K562 (cell line): Measurements from ENCODE around the gene RFX3. TPM values are rescaled to one million over a fixed set of nuclear protein-coding genes. Genes with fewer than 3 reads are reported as not detected.

ENCODE experiments used
- CTBP1 ChIP-seq: fragments of 450-650 bp; IDR thresholded peaks from 2 replicates; pipeline ENCODE4 v1.6.1; 2016; ENCODE audit warnings: borderline replicate concordance
- POLR3G ChIP-seq: IDR thresholded peaks from 2 replicates; pipeline ENCODE4 v1.6.1; 2011; ENCODE audit not compliant: insufficient read length, insufficient replicate concordance; ENCODE audit errors: extremely low read depth
- TAL1 ChIP-seq: fragments of 450-650 bp; IDR thresholded peaks from 2 replicates; pipeline ENCODE4 v1.6.1; 2016; ENCODE audit warnings: mild to moderate bottlenecking
- UBTF ChIP-seq, 2 experiments: IDR thresholded peaks; 2 replicates each; pipeline ENCODE4 v1.6.1; 2012; ENCODE audit warnings: improper control_type of control experiment in 2 of 2, low read depth in 2 of 2, low read length in 2 of 2, borderline replicate concordance in 1 of 2
- ZNF384 ChIP-seq: IDR thresholded peaks from 2 replicates; pipeline ENCODE4 v1.6.1; 2012; ENCODE audit warnings: low read depth, low read length, improper control_type of control experiment
- ZNF668 ChIP-seq: fragments of 250-450 bp; sonication (Bioruptor Pico); IDR thresholded peaks from 2 replicates; pipeline ENCODE4 v1.8.0; 2022; ENCODE audit warnings: mild to moderate bottlenecking, inconsistent platforms
- polyA plus RNA-seq, 8 experiments: library from polyadenylated mRNA; depleted of rRNA in 4 of 8; stranded (reverse) in 5 of 8; unstranded in 3 of 8; fragments of >200 nt; fragmentation: Nextera tagmentation in 2 of 8; fragmentation: Illumina TruSeq in 1 of 8; extraction: Ambion mirVana in 2 of 8; extraction: Trizol in 1 of 8; gene quantifications; 2 replicates each; pipeline versions ENCODE4 v1.2.1 to v1.2.3, GENCODE V29; 2011 to 2014; ENCODE audit warnings: inconsistent platforms in 1 of 8, missing spikeins in 1 of 8
- total RNA-seq, 7 experiments: library from RNA; depleted of rRNA in 6 of 7; stranded (reverse); fragments of >200 nt in 6 of 7; fragmentation: Illumina TruSeq in 2 of 7; extraction: Trizol in 2 of 7; gene quantifications; 2 replicates each; pipeline versions ENCODE4 v1.2.1 to v1.2.3, GENCODE V29; 2011 to 2021; ENCODE audit warnings: low replicate concordance in 1 of 7
- TF ChIP-seq, protein P1 (sequence below), 2 experiments: fragments of 450-650 bp; formaldehyde crosslinking in 1 of 2; IDR thresholded peaks; 2 replicates each; pipeline versions ENCODE4 v1.4.0 to v1.6.1; 2014 to 2020; ENCODE audit warnings: mild to moderate bottlenecking in 2 of 2, borderline replicate concordance in 1 of 2, low read depth in 1 of 2

Gene RFX3
- total and polyA plus RNA-seq, 9 of the 15 experiments (the other 6 are each of a cell fraction or from before 2014, with no cell fraction given), result 0.86 to 4.9 (median 2.0) TPM

- TF ChIP-seq, protein P1, sequence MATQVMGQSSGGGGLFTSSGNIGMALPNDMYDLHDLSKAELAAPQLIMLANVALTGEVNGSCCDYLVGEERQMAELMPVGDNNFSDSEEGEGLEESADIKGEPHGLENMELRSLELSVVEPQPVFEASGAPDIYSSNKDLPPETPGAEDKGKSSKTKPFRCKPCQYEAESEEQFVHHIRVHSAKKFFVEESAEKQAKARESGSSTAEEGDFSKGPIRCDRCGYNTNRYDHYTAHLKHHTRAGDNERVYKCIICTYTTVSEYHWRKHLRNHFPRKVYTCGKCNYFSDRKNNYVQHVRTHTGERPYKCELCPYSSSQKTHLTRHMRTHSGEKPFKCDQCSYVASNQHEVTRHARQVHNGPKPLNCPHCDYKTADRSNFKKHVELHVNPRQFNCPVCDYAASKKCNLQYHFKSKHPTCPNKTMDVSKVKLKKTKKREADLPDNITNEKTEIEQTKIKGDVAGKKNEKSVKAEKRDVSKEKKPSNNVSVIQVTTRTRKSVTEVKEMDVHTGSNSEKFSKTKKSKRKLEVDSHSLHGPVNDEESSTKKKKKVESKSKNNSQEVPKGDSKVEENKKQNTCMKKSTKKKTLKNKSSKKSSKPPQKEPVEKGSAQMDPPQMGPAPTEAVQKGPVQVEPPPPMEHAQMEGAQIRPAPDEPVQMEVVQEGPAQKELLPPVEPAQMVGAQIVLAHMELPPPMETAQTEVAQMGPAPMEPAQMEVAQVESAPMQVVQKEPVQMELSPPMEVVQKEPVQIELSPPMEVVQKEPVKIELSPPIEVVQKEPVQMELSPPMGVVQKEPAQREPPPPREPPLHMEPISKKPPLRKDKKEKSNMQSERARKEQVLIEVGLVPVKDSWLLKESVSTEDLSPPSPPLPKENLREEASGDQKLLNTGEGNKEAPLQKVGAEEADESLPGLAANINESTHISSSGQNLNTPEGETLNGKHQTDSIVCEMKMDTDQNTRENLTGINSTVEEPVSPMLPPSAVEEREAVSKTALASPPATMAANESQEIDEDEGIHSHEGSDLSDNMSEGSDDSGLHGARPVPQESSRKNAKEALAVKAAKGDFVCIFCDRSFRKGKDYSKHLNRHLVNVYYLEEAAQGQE (IDR thresholded peaks at IDR 0.05; ENCODE audit: borderline replicate concordance), result no peak
- TF ChIP-seq, protein P1 (CRISPR knock-in tag; IDR thresholded peaks at IDR 0.05; ENCODE audit: low read depth), result no peak
- TF ChIP-seq ZNF384, result no peak
- no peak for TF ChIP-seq TAL1
- no peak for TF ChIP-seq ZNF668
- no peak for TF ChIP-seq UBTF (IDR thresholded peaks at IDR 0.05; ENCODE audit: borderline replicate concordance in 1 of 2, low read depth in 2 of 2, low read length in 2 of 2)
- TF ChIP-seq POLR3G, result no peak
- no peak for TF ChIP-seq CTBP1
- TF ChIP-seq, all 486 proteins: peak for 0
These were observed 188.8 kb downstream of the RFX3 start (continued) for GRCh38 chr9:3336951-3337350.
